Mesendoderm (in vitro differentiated cells): Measurements from ENCODE around the gene ADAMTS16.

Experiments
- DNase-seq: peaks from one replicate; pipeline ENCODE4 v3.0.0; 2013
- H2AK5ac ChIP-seq: 2 replicates; pipeline ENCODE4 v1.6.1; 2013; ENCODE audit warnings: low read length, inconsistent platforms
- H2BK120ac ChIP-seq: 2 replicates; pipeline ENCODE4 v1.6.1; 2013; ENCODE audit warnings: low read depth, mild to moderate bottlenecking, low read length, moderate library complexity, mixed read lengths
- H2BK15ac ChIP-seq: replicated peaks from 2 replicates; pipeline ENCODE4 v1.6.1; 2013; ENCODE audit warnings: low read depth, mild to moderate bottlenecking, moderate library complexity
- H2BK5ac ChIP-seq: 2 replicates; pipeline ENCODE4 v1.6.1; 2013; ENCODE audit warnings: low read length, inconsistent platforms
- H3K18ac ChIP-seq: 2 replicates; pipeline ENCODE4 v1.6.1; 2013; ENCODE audit warnings: mild to moderate bottlenecking, low read length, mixed read lengths
- H3K23ac ChIP-seq: one replicate; pipeline ENCODE4 v1.6.1; 2013; ENCODE audit warnings: low read length
- H3K27ac ChIP-seq: 2 replicates; pipeline ENCODE4 v1.5.1; 2013; ENCODE audit warnings: low read depth, mild to moderate bottlenecking, inconsistent platforms, low read length, moderate library complexity
- H3K27me3 ChIP-seq: 2 replicates; pipeline ENCODE4 v1.6.1; 2013; ENCODE audit warnings: low read length, control low read depth, mild to moderate bottlenecking, inconsistent platforms; ENCODE audit not compliant: insufficient read depth, poor library complexity
- H3K36me3 ChIP-seq: 2 replicates; pipeline ENCODE4 v1.6.1; 2013; ENCODE audit warnings: low read length, inconsistent platforms; ENCODE audit not compliant: control insufficient read depth, insufficient read depth
- H3K4ac ChIP-seq: one replicate; pipeline ENCODE4 v1.6.1; 2013; ENCODE audit warnings: low read depth, mild to moderate bottlenecking, low read length, moderate library complexity
- H3K4me1 ChIP-seq: 2 replicates; pipeline ENCODE4 v1.6.1; 2013; ENCODE audit warnings: low read depth, low read length, inconsistent platforms; ENCODE audit not compliant: control insufficient read depth
- H3K4me2 ChIP-seq: 2 replicates; pipeline ENCODE4 v1.6.1; 2013; ENCODE audit warnings: low read length
- H3K4me3 ChIP-seq: 2 replicates; pipeline ENCODE4 v1.5.1; 2013; ENCODE audit warnings: mild to moderate bottlenecking, low read length
- H3K56ac ChIP-seq: one replicate; pipeline ENCODE4 v1.6.1; 2013; ENCODE audit warnings: low read length
- H3K79me1 ChIP-seq: 2 replicates; pipeline ENCODE4 v1.6.1; 2013; ENCODE audit warnings: low read length, inconsistent platforms
- H3K79me2 ChIP-seq: 2 replicates; pipeline ENCODE4 v1.6.1; 2013; ENCODE audit warnings: mild to moderate bottlenecking, low read length; ENCODE audit not compliant: control insufficient read depth, insufficient read depth
- H3K9ac ChIP-seq: 2 replicates; pipeline ENCODE4 v1.6.1; 2013; ENCODE audit warnings: low read length, inconsistent platforms
- H4K5ac ChIP-seq: one replicate; pipeline ENCODE4 v1.6.1; 2013; ENCODE audit warnings: low read length
- H4K8ac ChIP-seq: one replicate; pipeline ENCODE4 v1.6.1; 2013; ENCODE audit warnings: low read depth, mild to moderate bottlenecking, control low read depth, low read length, moderate library complexity
- whole genome bisulfite sequencing: extraction: QIAGEN DNeasy Blood & Tissue Kit; methylation state at CpG from one replicate; pipeline ENCODE4 v1.1.7; 2013; ENCODE audit warnings: low lambda C conversion rate, missing lambda C conversion rate; ENCODE audit not compliant: insufficient coverage; ENCODE audit errors: extremely low coverage; 5-methylcytosine and 5-hydroxymethylcytosine counted together

ADAMTS16 gene

GRCh38 chr5:5199495-5199894 lies 59.4 kb downstream of the ADAMTS16 start:
- Histone ChIP-seq H3K36me3 (no peaks in the 10 kb centered on the region), H4K5ac (no peak overlapping the region), H2BK5ac (no peak overlapping the region), H3K18ac (no peak overlapping the region), H2BK120ac (no peak overlapping the region), H3K4me1 (peaks cover 6% of the 10 kb centered on the region), H3K79me2 (no peaks in the 10 kb centered on the region), H3K56ac (no peak overlapping the region), H3K23ac (no peak overlapping the region), H3K9ac (no peak overlapping the region), H4K8ac (no peak overlapping the region), H3K79me1 (no peaks in the 10 kb centered on the region), H3K27ac (peak overlapping the region; percentile 27), H3K4me2 (no peak overlapping the region), H3K27me3 (no peaks in the 10 kb centered on the region), H3K4ac (no peak overlapping the region), H3K4me3 (no peak overlapping the region), H2BK15ac (no peak overlapping the region), H2AK5ac (no peak overlapping the region)
- DNase-seq, result no peak
- WGBS, result no CpG with 5 or more reads among the region's 6 CpGs

- Histone ChIP-seq H3K4me2 (no peak overlapping the region), H3K27ac (no peak overlapping the region), H3K56ac (no peak overlapping the region), H3K79me2 (no peaks in the 10 kb centered on the region), H3K36me3 (no peaks in the 10 kb centered on the region), H3K79me1 (no peaks in the 10 kb centered on the region), H3K23ac (no peak overlapping the region), H4K5ac (no peak overlapping the region), H2BK15ac (no peak overlapping the region), H3K4ac (no peak overlapping the region), H2BK5ac (no peak overlapping the region), H2BK120ac (no peak overlapping the region), H3K27me3 (no peaks in the 10 kb centered on the region), H2AK5ac (no peak overlapping the region), H3K4me1 (peaks cover 6% of the 10 kb centered on the region), H4K8ac (no peak overlapping the region), H3K18ac (no peak overlapping the region), H3K4me3 (no peak overlapping the region), H3K9ac (no peak overlapping the region)
- WGBS, result no CpG with 5 or more reads among the region's 5 CpGs
- no peak for DNase-seq
Measured at GRCh38 chr5:5200133-5200532, 60.0 kb downstream of the ADAMTS16 start.

GRCh38 chr5:5202321-5202720 lies 62.2 kb downstream of the ADAMTS16 start:
- no CpG with 5 or more reads among the region's 2 CpGs for WGBS
- H2BK15ac ChIP-seq, result no peak overlapping the region
- H3K79me2 ChIP-seq, result no peaks in the 10 kb centered on the region
- H3K27me3 ChIP-seq, result no peaks in the 10 kb centered on the region
- no peak overlapping the region for H3K4ac ChIP-seq
- H3K27ac ChIP-seq, result no peak overlapping the region
- no peak overlapping the region for H3K18ac ChIP-seq
- H2AK5ac ChIP-seq, result no peak overlapping the region
- H3K36me3 ChIP-seq, result no peaks in the 10 kb centered on the region
- DNase-seq, result no peak
- H3K56ac ChIP-seq, result no peak overlapping the region
- H2BK120ac ChIP-seq, result no peak overlapping the region
- H4K5ac ChIP-seq, result no peak overlapping the region
- H2BK5ac ChIP-seq, result no peak overlapping the region
- H3K23ac ChIP-seq, result no peak overlapping the region
- no peak overlapping the region for H3K4me3 ChIP-seq
- H3K9ac ChIP-seq, result no peak overlapping the region
- no peaks in the 10 kb centered on the region for H3K79me1 ChIP-seq
- peaks cover 6% of the 10 kb centered on the region for H3K4me1 ChIP-seq
- no peak overlapping the region for H3K4me2 ChIP-seq
- H4K8ac ChIP-seq, result no peak overlapping the region

GRCh38 chr5:5203451-5203850 lies 63.3 kb downstream of the ADAMTS16 start:
- H3K4ac ChIP-seq, result no peak overlapping the region
- no peak overlapping the region for H3K4me2 ChIP-seq
- no peak overlapping the region for H3K56ac ChIP-seq
- no peak overlapping the region for H2BK15ac ChIP-seq
- no peak overlapping the region for H2BK5ac ChIP-seq
- DNase-seq, result no peak
- no peak overlapping the region for H3K4me3 ChIP-seq
- H3K4me1 ChIP-seq, result peaks cover 6% of the 10 kb centered on the region
- WGBS, result no CpG with 5 or more reads among the region's 2 CpGs
- no peak overlapping the region for H2AK5ac ChIP-seq
- H3K79me2 ChIP-seq, result no peaks in the 10 kb centered on the region
- H4K5ac ChIP-seq, result no peak overlapping the region
- no peak overlapping the region for H4K8ac ChIP-seq
- no peak overlapping the region for H3K18ac ChIP-seq
- H2BK120ac ChIP-seq, result no peak overlapping the region
- H3K9ac ChIP-seq, result no peak overlapping the region
- no peak overlapping the region for H3K27ac ChIP-seq
- H3K27me3 ChIP-seq, result no peaks in the 10 kb centered on the region
- no peaks in the 10 kb centered on the region for H3K36me3 ChIP-seq
- H3K79me1 ChIP-seq, result no peaks in the 10 kb centered on the region
- H3K23ac ChIP-seq, result no peak overlapping the region

GRCh38 chr5:5207828-5208227 lies 67.7 kb downstream of the ADAMTS16 start:
- no peak overlapping the region for H2AK5ac ChIP-seq
- no peak overlapping the region for H4K5ac ChIP-seq
- H3K9ac ChIP-seq, result no peak overlapping the region
- no CpG with 5 or more reads among the region's 3 CpGs for WGBS
- no peak overlapping the region for H2BK15ac ChIP-seq
- no peak overlapping the region for H3K56ac ChIP-seq
- no peak overlapping the region for H4K8ac ChIP-seq
- no peak overlapping the region for H3K18ac ChIP-seq
- no peak overlapping the region for H3K4me3 ChIP-seq
- no peaks in the 10 kb centered on the region for H3K4me1 ChIP-seq
- H3K27me3 ChIP-seq, result no peaks in the 10 kb centered on the region
- no peak for DNase-seq
- no peaks in the 10 kb centered on the region for H3K36me3 ChIP-seq
- H3K27ac ChIP-seq, result no peak overlapping the region
- no peak overlapping the region for H2BK5ac ChIP-seq
- no peak overlapping the region for H3K23ac ChIP-seq
- H3K4me2 ChIP-seq, result no peak overlapping the region
- no peaks in the 10 kb centered on the region for H3K79me1 ChIP-seq
- no peak overlapping the region for H2BK120ac ChIP-seq
- no peaks in the 10 kb centered on the region for H3K79me2 ChIP-seq
- no peak overlapping the region for H3K4ac ChIP-seq

- Histone ChIP-seq H2AK5ac (no peak overlapping the region), H4K5ac (no peak overlapping the region), H2BK15ac (no peak overlapping the region), H3K27ac (no peak overlapping the region), H3K4me1 (no peaks in the 10 kb centered on the region), H3K36me3 (no peaks in the 10 kb centered on the region), H3K4me2 (no peak overlapping the region), H3K18ac (no peak overlapping the region), H2BK5ac (no peak overlapping the region), H3K23ac (no peak overlapping the region), H2BK120ac (no peak overlapping the region), H3K4ac (no peak overlapping the region), H3K9ac (no peak overlapping the region), H3K27me3 (no peaks in the 10 kb centered on the region), H3K56ac (no peak overlapping the region), H4K8ac (no peak overlapping the region), H3K4me3 (no peak overlapping the region), H3K79me2 (no peaks in the 10 kb centered on the region), H3K79me1 (no peaks in the 10 kb centered on the region)
- no peak for DNase-seq
- WGBS, result no CpG with 5 or more reads among the region's 5 CpGs
Measured at GRCh38 chr5:5209089-5209488, 69.0 kb downstream of the ADAMTS16 start.
